ENCODE data around the gene TFG. TPM values are rescaled to one million over a fixed set of nuclear protein-coding genes. Genes with fewer than 3 reads are reported as not detected.

Gene TFG
- total RNA-seq, 1 donor from 2014 or later, result 75.0 TPM

- Mint-ChIP-seq H3K9me3 (ENCODE audit: unreplicated experiment) (no peaks in the 10 kb centered on the region), H3K27me3 (ENCODE audit: unreplicated experiment) (no peaks in the 10 kb centered on the region), H3K36me3 (ENCODE audit: unreplicated experiment) (no peaks in the 10 kb centered on the region), H3K27ac (ENCODE audit: unreplicated experiment) (no peak overlapping the region), H3K4me1 (ENCODE audit: low read depth, unreplicated experiment) (no peaks in the 10 kb centered on the region), H3K4me3 (ENCODE audit: unreplicated experiment) (no peak overlapping the region)
- no peak for TF ChIP-seq CTCF (IDR thresholded peaks at IDR 0.05; ENCODE audit: partially characterized antibody, unreplicated experiment)
- DNase-seq, result no peak
Observed at GRCh38 chr3:100696161-100696560, 13.1 kb upstream of the TFG start.

GRCh38 chr3:100697172-100697571 lies 12.1 kb upstream of the TFG start:
- Mint-ChIP-seq H3K4me1 (ENCODE audit: low read depth, unreplicated experiment) (no peaks in the 10 kb centered on the region), H3K27me3 (ENCODE audit: unreplicated experiment) (no peaks in the 10 kb centered on the region), H3K36me3 (ENCODE audit: unreplicated experiment) (no peaks in the 10 kb centered on the region), H3K9me3 (ENCODE audit: unreplicated experiment) (no peaks in the 10 kb centered on the region), H3K27ac (ENCODE audit: unreplicated experiment) (no peak overlapping the region), H3K4me3 (ENCODE audit: unreplicated experiment) (no peak overlapping the region)
- no peak for TF ChIP-seq CTCF (IDR thresholded peaks at IDR 0.05; ENCODE audit: partially characterized antibody, unreplicated experiment)
- DNase-seq, result no peak

- Mint-ChIP-seq H3K4me1 (ENCODE audit: low read depth, unreplicated experiment) (no peaks in the 10 kb centered on the region), H3K27ac (ENCODE audit: unreplicated experiment) (no peak overlapping the region), H3K36me3 (ENCODE audit: unreplicated experiment) (no peaks in the 10 kb centered on the region), H3K9me3 (ENCODE audit: unreplicated experiment) (no peaks in the 10 kb centered on the region), H3K4me3 (ENCODE audit: unreplicated experiment) (no peak overlapping the region), H3K27me3 (ENCODE audit: unreplicated experiment) (no peaks in the 10 kb centered on the region)
- TF ChIP-seq CTCF (IDR thresholded peaks at IDR 0.05; ENCODE audit: partially characterized antibody, unreplicated experiment), result no peak
- no peak for DNase-seq
Observed at GRCh38 chr3:100697723-100698285, 11.5 kb upstream of the TFG start.

GRCh38 chr3:100698736-100699135 lies 10.6 kb upstream of the TFG start:
- no peak for DNase-seq
- Mint-ChIP-seq H3K36me3 (ENCODE audit: unreplicated experiment) (no peaks in the 10 kb centered on the region), H3K9me3 (ENCODE audit: unreplicated experiment) (no peaks in the 10 kb centered on the region), H3K27ac (ENCODE audit: unreplicated experiment) (no peak overlapping the region), H3K27me3 (ENCODE audit: unreplicated experiment) (no peaks in the 10 kb centered on the region), H3K4me1 (ENCODE audit: low read depth, unreplicated experiment) (no peaks in the 10 kb centered on the region), H3K4me3 (ENCODE audit: unreplicated experiment) (no peak overlapping the region)
- no peak for TF ChIP-seq CTCF (IDR thresholded peaks at IDR 0.05; ENCODE audit: partially characterized antibody, unreplicated experiment)

- no peak for DNase-seq
- H3K36me3 Mint-ChIP-seq (ENCODE audit: unreplicated experiment), result no peaks in the 10 kb centered on the region
- no peak overlapping the region for H3K4me3 Mint-ChIP-seq (ENCODE audit: unreplicated experiment)
- H3K9me3 Mint-ChIP-seq (ENCODE audit: unreplicated experiment), result no peaks in the 10 kb centered on the region
- H3K27ac Mint-ChIP-seq (ENCODE audit: unreplicated experiment), result no peak overlapping the region
- no peaks in the 10 kb centered on the region for H3K27me3 Mint-ChIP-seq (ENCODE audit: unreplicated experiment)
- no peaks in the 10 kb centered on the region for H3K4me1 Mint-ChIP-seq (ENCODE audit: low read depth, unreplicated experiment)
- TF ChIP-seq CTCF (IDR thresholded peaks at IDR 0.05; ENCODE audit: partially characterized antibody, unreplicated experiment), result no peak
Observed at GRCh38 chr3:100700708-100701107, 8.6 kb upstream of the TFG start.
